HL-60 (cell line): ENCODE data around the gene PBRM1.
A peak's percentile ranks its signal among the peaks of the same experiment; 100 is the strongest.

ENCODE experiments used
- DNase-seq, 2 experiments: peaks; one replicate each; pipeline ENCODE4 v3.0.0-alpha.2; 2010 to 2020; ENCODE audit warnings: low read depth in 1 of 2, low spot score in 1 of 2
- H3K27ac ChIP-seq: fragments of 250-450 bp; sonication (Bioruptor Pico); replicated peaks from 2 replicates; pipeline ENCODE4 v1.5.1; 2020; ENCODE audit warnings: mild to moderate bottlenecking, moderate library complexity
- H3K27me3 ChIP-seq: fragments of 250-450 bp; sonication (Bioruptor Pico); 2 replicates; pipeline ENCODE4 v1.5.1; 2021; ENCODE audit warnings: mild to moderate bottlenecking, moderate library complexity; ENCODE audit not compliant: insufficient read depth, poor library complexity, severe bottlenecking
- H3K4me3 ChIP-seq: replicated peaks from 2 replicates; pipeline ENCODE4 v1.5.1; 2011; ENCODE audit warnings: mild to moderate bottlenecking, control low read depth, low read length; ENCODE audit not compliant: insufficient read depth
- CTCF ChIP-seq: IDR thresholded peaks from one replicate; pipeline ENCODE4 v1.5.1; 2011; ENCODE audit warnings: low read length, control low read depth, inconsistent platforms; ENCODE audit not compliant: insufficient read depth
- GABPA ChIP-seq: IDR thresholded peaks from 2 replicates; pipeline ENCODE4 v1.6.1; 2012; ENCODE audit warnings: low read depth
- POLR2AphosphoS5 ChIP-seq: IDR thresholded peaks from 2 replicates; pipeline ENCODE4 v1.6.1; 2012; ENCODE audit warnings: low read depth
- REST ChIP-seq: IDR thresholded peaks from 2 replicates; pipeline ENCODE4 v1.6.1; 2012; ENCODE audit warnings: low read depth; ENCODE audit not compliant: insufficient replicate concordance
- SPI1 ChIP-seq: IDR thresholded peaks from 2 replicates; pipeline ENCODE4 v1.6.1; 2012; ENCODE audit warnings: low read depth, mild to moderate bottlenecking, borderline replicate concordance

The PBRM1 gene

GRCh38 chr3:52710512-52710911 is 24.8 kb upstream of the PBRM1 start:
- TF ChIP-seq CTCF (no peak), GABPA (no peak), SPI1 (no peak), POLR2AphosphoS5 (no peak), REST (no peak)
- DNase-seq = no peak
- no peaks in the 10 kb centered on the region for H3K27me3 ChIP-seq
- H3K4me3 ChIP-seq = no peak overlapping the region
- no peak overlapping the region for H3K27ac ChIP-seq

GRCh38 chr3:52707585-52707984 is 21.9 kb upstream of the PBRM1 start:
- Histone ChIP-seq H3K4me3 (peak overlapping the region; percentile 76), H3K27ac (peak overlapping the region; percentile 90; the same call in 1 of the 2 replicates), H3K27me3 (no peaks in the 10 kb centered on the region)
- DNase-seq = no peak
- TF ChIP-seq SPI1 = peak; percentile 93
- TF ChIP-seq CTCF = no peak

- Histone ChIP-seq H3K27me3 (no peaks in the 10 kb centered on the region), H3K27ac (peak within 1 kb of the TSS; percentile 90), H3K4me3 (peak within 1 kb of the TSS; percentile 76)
- DNase-seq = peak; percentile 76 to 82
- TF ChIP-seq CTCF (no peak), GABPA (peak; percentile 94), SPI1 (peak; percentile 47; the same call in 1 of the 2 replicates), POLR2AphosphoS5 (peak; percentile 78), REST (no peak)
Observed at GRCh38 chr3:52705688-52706686, 20.3 kb upstream of the PBRM1 start, which contains the start of the genes GLT8D1 and SPCS1. GLT8D1 (minus strand) TSS chr3:52705791; CDS start chr3:52700460, 5,331 bp downstream. SPCS1 (plus strand) TSS chr3:52706106; CDS start chr3:52706247, 141 bp downstream.

GRCh38 chr3:52705438-52705687 is 19.6 kb upstream of the PBRM1 start:
- Histone ChIP-seq H3K27me3 (no peaks in the 10 kb centered on the region), H3K4me3 (peak overlapping the region; percentile 76), H3K27ac (peak overlapping the region; percentile 90)
- no peak for DNase-seq
- TF ChIP-seq SPI1 (no peak), GABPA (no peak), REST (no peak)
